ENCODE measurements around the gene SGCG. TPM values are rescaled to one million over a fixed set of nuclear protein-coding genes. Genes with fewer than 3 reads are reported as not detected.

SGCG gene
- total and polyA plus RNA-seq, 10 of the 15 experiments (the other 5 are each of a cell fraction or from before 2014, with no cell fraction given), result not detected

DNA sequence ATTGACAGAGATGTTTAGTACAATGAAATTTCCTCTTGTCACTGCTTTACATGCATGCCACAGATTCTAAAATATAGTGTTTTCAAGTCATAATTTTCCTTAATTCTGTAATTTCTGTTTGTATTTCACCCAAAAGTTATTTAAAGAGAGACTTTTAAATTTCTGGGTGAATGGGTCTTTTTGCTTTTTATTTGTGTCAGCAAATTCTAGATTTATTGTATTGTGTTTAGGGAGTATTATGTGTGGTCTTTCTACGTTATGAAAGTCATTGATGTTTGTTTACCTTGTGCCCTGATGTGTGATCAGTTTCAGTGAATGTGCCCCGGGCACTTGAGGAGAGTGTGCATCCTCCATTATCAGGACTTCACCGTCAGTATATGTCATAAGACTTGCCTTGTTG, 92.7 kb downstream of the SGCG start (continued):
- TF ChIP-seq, protein P1, sequence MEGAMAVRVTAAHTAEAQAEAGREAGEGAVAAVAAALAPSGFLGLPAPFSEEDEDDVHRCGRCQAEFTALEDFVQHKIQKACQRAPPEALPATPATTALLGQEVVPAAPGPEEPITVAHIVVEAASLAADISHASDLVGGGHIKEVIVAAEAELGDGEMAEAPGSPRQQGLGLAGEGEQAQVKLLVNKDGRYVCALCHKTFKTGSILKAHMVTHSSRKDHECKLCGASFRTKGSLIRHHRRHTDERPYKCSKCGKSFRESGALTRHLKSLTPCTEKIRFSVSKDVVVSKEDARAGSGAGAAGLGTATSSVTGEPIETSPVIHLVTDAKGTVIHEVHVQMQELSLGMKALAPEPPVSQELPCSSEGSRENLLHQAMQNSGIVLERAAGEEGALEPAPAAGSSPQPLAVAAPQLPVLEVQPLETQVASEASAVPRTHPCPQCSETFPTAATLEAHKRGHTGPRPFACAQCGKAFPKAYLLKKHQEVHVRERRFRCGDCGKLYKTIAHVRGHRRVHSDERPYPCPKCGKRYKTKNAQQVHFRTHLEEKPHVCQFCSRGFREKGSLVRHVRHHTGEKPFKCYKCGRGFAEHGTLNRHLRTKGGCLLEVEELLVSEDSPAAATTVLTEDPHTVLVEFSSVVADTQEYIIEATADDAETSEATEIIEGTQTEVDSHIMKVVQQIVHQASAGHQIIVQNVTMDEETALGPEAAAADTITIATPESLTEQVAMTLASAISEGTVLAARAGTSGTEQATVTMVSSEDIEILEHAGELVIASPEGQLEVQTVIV (IDR thresholded peaks at IDR 0.05; ENCODE audit: borderline replicate concordance, partially characterized antibody), result no peak
- no peak for TF ChIP-seq ETV6 (conservative IDR thresholded peaks at IDR 0.05 in 1 of 2, IDR thresholded peaks at IDR 0.05 in 1 of 2; ENCODE audit: borderline replicate concordance in 1 of 2, low read depth in 1 of 2)
- TF ChIP-seq EP300 (IDR thresholded peaks at IDR 0.05; ENCODE audit: borderline replicate concordance in 1 of 2, control insufficient read depth in 1 of 2, low read depth in 2 of 2, low read length in 2 of 2), result no peak
- no peak for TF ChIP-seq PML (IDR thresholded peaks at IDR 0.05; ENCODE audit: low read length)
- TF ChIP-seq SIX5 (IDR thresholded peaks at IDR 0.05; ENCODE audit: low read depth, low read length, severe bottlenecking), result no peak
- TF ChIP-seq, protein P2, sequence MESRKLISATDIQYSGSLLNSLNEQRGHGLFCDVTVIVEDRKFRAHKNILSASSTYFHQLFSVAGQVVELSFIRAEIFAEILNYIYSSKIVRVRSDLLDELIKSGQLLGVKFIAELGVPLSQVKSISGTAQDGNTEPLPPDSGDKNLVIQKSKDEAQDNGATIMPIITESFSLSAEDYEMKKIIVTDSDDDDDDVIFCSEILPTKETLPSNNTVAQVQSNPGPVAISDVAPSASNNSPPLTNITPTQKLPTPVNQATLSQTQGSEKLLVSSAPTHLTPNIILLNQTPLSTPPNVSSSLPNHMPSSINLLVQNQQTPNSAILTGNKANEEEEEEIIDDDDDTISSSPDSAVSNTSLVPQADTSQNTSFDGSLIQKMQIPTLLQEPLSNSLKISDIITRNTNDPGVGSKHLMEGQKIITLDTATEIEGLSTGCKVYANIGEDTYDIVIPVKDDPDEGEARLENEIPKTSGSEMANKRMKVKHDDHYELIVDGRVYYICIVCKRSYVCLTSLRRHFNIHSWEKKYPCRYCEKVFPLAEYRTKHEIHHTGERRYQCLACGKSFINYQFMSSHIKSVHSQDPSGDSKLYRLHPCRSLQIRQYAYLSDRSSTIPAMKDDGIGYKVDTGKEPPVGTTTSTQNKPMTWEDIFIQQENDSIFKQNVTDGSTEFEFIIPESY (IDR thresholded peaks at IDR 0.05), result no peak

DNA sequence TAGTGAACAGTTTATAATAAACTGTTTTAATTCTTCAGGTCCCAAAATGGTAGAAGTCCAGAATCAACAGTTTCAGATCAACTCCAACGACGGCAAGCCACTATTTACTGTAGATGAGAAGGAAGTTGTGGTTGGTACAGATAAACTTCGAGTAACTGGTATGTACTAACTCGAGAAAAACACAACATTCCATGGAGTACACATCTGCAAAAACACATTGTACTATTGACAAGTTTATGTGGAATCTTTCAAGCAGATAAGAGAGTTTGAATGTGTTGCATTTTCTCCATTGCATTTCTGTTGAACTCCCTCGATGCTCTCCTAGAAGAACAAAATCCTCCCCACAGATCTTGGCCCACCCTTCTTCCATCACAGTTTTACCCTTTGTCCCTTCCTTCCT, 98.5 kb downstream of the SGCG start:
- Histone ChIP-seq H3K4me1 (ENCODE audit: control insufficient read depth, insufficient read depth, low read length) (no peaks in the 10 kb centered on the region), H3K9me3 (replicated peaks; ENCODE audit: control insufficient read depth, insufficient read depth, low read length) (no peaks in the 10 kb centered on the region), H3K27ac (ENCODE audit: control insufficient read depth, insufficient read depth) (no peak overlapping the region), H3K4me3 (no peak overlapping the region), H3K79me2 (ENCODE audit: control insufficient read depth, insufficient read depth, low read length) (no peaks in the 10 kb centered on the region), H3K36me3 (ENCODE audit: control insufficient read depth in 2 of 2, insufficient read depth in 2 of 2, low read length in 1 of 2) (no peaks in the 10 kb centered on the region), H3K4me2 (ENCODE audit: control insufficient read depth, insufficient read depth) (no peak overlapping the region), H2AFZ (ENCODE audit: control insufficient read depth, low read depth, low read length) (no peak overlapping the region), H4K20me1 (ENCODE audit: control insufficient read depth, insufficient read depth) (no peaks in the 10 kb centered on the region), H3K27me3 (replicated peaks in 1 of 2; ENCODE audit: control insufficient read depth in 2 of 2, insufficient read depth in 2 of 2, low read length in 1 of 2) (no peaks in the 10 kb centered on the region), H3K9ac (ENCODE audit: control insufficient read depth, insufficient read depth, low read length) (no peak overlapping the region)
- BruUV-seq (replicated peaks), result no TSS peak
- intact Hi-C loops (cut with micrococcal nuclease; ENCODE audit: unreplicated experiment), result no loop called here
- DNase-seq (ENCODE audit: low read depth, low spot score) (no peak), ATAC-seq (no peak), FAIRE-seq (no peak)
- RAD21 ChIA-PET (ENCODE audit: unreplicated experiment), result no interaction called here
- in situ Hi-C loops (cut with MboI), result no loop called here
- TF ChIP-seq SMAD5 (IDR thresholded peaks at IDR 0.05; ENCODE audit: low read depth), result no peak
- TF ChIP-seq ZZZ3 (IDR thresholded peaks at IDR 0.05; ENCODE audit: control insufficient read depth, insufficient read length, low read depth), result no peak
- TF ChIP-seq SUZ12 (IDR thresholded peaks at IDR 0.05; ENCODE audit: unreplicated experiment), result no peak
- TF ChIP-seq, protein P3, sequence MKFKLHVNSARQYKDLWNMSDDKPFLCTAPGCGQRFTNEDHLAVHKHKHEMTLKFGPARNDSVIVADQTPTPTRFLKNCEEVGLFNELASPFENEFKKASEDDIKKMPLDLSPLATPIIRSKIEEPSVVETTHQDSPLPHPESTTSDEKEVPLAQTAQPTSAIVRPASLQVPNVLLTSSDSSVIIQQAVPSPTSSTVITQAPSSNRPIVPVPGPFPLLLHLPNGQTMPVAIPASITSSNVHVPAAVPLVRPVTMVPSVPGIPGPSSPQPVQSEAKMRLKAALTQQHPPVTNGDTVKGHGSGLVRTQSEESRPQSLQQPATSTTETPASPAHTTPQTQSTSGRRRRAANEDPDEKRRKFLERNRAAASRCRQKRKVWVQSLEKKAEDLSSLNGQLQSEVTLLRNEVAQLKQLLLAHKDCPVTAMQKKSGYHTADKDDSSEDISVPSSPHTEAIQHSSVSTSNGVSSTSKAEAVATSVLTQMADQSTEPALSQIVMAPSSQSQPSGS (IDR thresholded peaks at IDR 0.05; ENCODE audit: low read length), result no peak
- TF ChIP-seq TBL1XR1 (IDR thresholded peaks at IDR 0.05; ENCODE audit: low read depth, low read length), result no peak
- TF ChIP-seq, protein P4, sequence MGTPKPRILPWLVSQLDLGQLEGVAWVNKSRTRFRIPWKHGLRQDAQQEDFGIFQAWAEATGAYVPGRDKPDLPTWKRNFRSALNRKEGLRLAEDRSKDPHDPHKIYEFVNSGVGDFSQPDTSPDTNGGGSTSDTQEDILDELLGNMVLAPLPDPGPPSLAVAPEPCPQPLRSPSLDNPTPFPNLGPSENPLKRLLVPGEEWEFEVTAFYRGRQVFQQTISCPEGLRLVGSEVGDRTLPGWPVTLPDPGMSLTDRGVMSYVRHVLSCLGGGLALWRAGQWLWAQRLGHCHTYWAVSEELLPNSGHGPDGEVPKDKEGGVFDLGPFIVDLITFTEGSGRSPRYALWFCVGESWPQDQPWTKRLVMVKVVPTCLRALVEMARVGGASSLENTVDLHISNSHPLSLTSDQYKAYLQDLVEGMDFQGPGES (IDR thresholded peaks at IDR 0.05), result no peak
- no peak for TF ChIP-seq HDAC6 (IDR thresholded peaks at IDR 0.05; ENCODE audit: unreplicated experiment)
- no peak for TF ChIP-seq BCL11A (IDR thresholded peaks at IDR 0.05; ENCODE audit: low read depth, low read length)
- TF ChIP-seq ATF7 (IDR thresholded peaks at IDR 0.05; ENCODE audit: low read depth), result no peak
- no peak for TF ChIP-seq NRF1 (conservative IDR thresholded peaks at IDR 0.05; ENCODE audit: low read depth, low read length)
- TF ChIP-seq MTA3 (IDR thresholded peaks at IDR 0.05; ENCODE audit: borderline replicate concordance, low read length), result no peak
- SMC1A ChIA-PET (ENCODE audit: uncharacterized antibody, unreplicated experiment), result no interaction called here
- CTCF ChIA-PET, result no interaction called here
- 33% methylated on average over 5 of the region's 5 CpGs for WGBS (ENCODE audit: insufficient coverage, insufficient replicate concordance, low lambda C conversion rate, missing lambda C conversion rate)
- POLR2A ChIA-PET, result no interaction called here

Data from GM12878 (cell line).